K562 (cell line): ENCODE measurements around the gene MYO6.

Experiments used
- CTCF ChIP-seq, 3 experiments: IDR thresholded peaks in 2 of 3; conservative IDR thresholded peaks in 1 of 3; 2 replicates each; pipeline ENCODE4 v1.5.1; 2011 to 2012; ENCODE audit warnings: low read length in 3 of 3, mild to moderate bottlenecking in 3 of 3, control low read depth in 2 of 3, improper control_type of control experiment in 1 of 3, inconsistent platforms in 1 of 3, low read depth in 1 of 3, mixed read lengths in 1 of 3, moderate library complexity in 1 of 3; ENCODE audit not compliant: insufficient read depth in 2 of 3
- DPF2 ChIP-seq: fragments of 450-650 bp; IDR thresholded peaks from 2 replicates; pipeline ENCODE4 v1.6.1; 2016
- NFYB ChIP-seq: IDR thresholded peaks from 2 replicates; pipeline ENCODE4 v1.6.1; 2011; ENCODE audit warnings: mild to moderate bottlenecking, moderate library complexity; ENCODE audit not compliant: insufficient read length; ENCODE audit errors: extremely low read depth
- POLR2AphosphoS5 ChIP-seq: IDR thresholded peaks from 2 replicates; pipeline ENCODE4 v1.6.1; 2011; ENCODE audit warnings: mild to moderate bottlenecking, low read depth, low read length, moderate library complexity; ENCODE audit not compliant: control insufficient read depth, insufficient read depth
- SMARCA4 ChIP-seq: fragments of 450-650 bp; IDR thresholded peaks from 2 replicates; pipeline ENCODE4 v1.6.1; 2016

- TF ChIP-seq DPF2, result no peak
- no peak for TF ChIP-seq SMARCA4
- TF ChIP-seq NFYB, result no peak
- TF ChIP-seq POLR2AphosphoS5, result no peak
- TF ChIP-seq CTCF (IDR thresholded peaks at IDR 0.05 in 2 of 3, conservative IDR thresholded peaks at IDR 0.05 in 1 of 3; ENCODE audit: insufficient read depth in 2 of 3, low read depth in 1 of 3, low read length in 3 of 3), result no peak
Measured at GRCh38 chr6:75794351-75794846, 45.4 kb downstream of the MYO6 start.
